NB4 (cell line): ENCODE data around the gene RARRES1.

Experiments used
- CTCF ChIP-seq: IDR thresholded peaks from one replicate; pipeline ENCODE4 v1.5.1; 2012; ENCODE audit warnings: low read depth, low read length
- POLR2A ChIP-seq: IDR thresholded peaks from 2 replicates; pipeline ENCODE4 v1.6.1; 2011; ENCODE audit warnings: mild to moderate bottlenecking; ENCODE audit not compliant: insufficient read length; ENCODE audit errors: extremely low read depth

GRCh38 chr3:158733656-158734055 lies 1.4 kb upstream of the RARRES1 start:
- TF ChIP-seq CTCF = no peak
- TF ChIP-seq POLR2A = no peak
